ENCODE measurements around the gene PTPN18.
A peak's percentile ranks its signal among the peaks of the same experiment; 100 is the strongest.

The PTPN18 gene

GRCh38 chr2:130365075-130365474 is 9.2 kb downstream of the PTPN18 start:
- DNase-seq (ENCODE audit: low read depth), result no peak

GRCh38 chr2:130365963-130366362 is 10.1 kb downstream of the PTPN18 start:
- DNase-seq (ENCODE audit: low read depth), result no peak

GRCh38 chr2:130366720-130367119 is 10.9 kb downstream of the PTPN18 start:
- no peak for DNase-seq (ENCODE audit: low read depth)

- no peak for DNase-seq (ENCODE audit: low read depth)
These were observed 12.9 kb downstream of the PTPN18 start for GRCh38 chr2:130368786-130369185.

- DNase-seq (ENCODE audit: low read depth), result no peak
These were observed 13.6 kb downstream of the PTPN18 start for GRCh38 chr2:130369311-130369964.

- no peak for DNase-seq (ENCODE audit: low read depth)
These were observed 14.1 kb downstream of the PTPN18 start for GRCh38 chr2:130369965-130370341.

- peak; percentile 10 for DNase-seq (ENCODE audit: low read depth)
These were observed 14.6 kb downstream of the PTPN18 start for GRCh38 chr2:130370490-130370889.

- DNase-seq (ENCODE audit: low read depth), result no peak
These were observed 15.8 kb downstream of the PTPN18 start for GRCh38 chr2:130371723-130372054.

- peak; percentile 54 for DNase-seq (ENCODE audit: low read depth)
These were observed 16.4 kb downstream of the PTPN18 start for GRCh38 chr2:130372055-130372832.

GRCh38 chr2:130372833-130373807 is 17.3 kb downstream of the PTPN18 start:
- no peak for DNase-seq (ENCODE audit: low read depth)

GRCh38 chr2:130373808-130374365 is 18.0 kb downstream of the PTPN18 start:
- no peak for DNase-seq (ENCODE audit: low read depth)

GRCh38 chr2:130374587-130375290 is 18.9 kb downstream of the PTPN18 start:
- no peak for DNase-seq (ENCODE audit: low read depth)

- DNase-seq (ENCODE audit: low read depth), result no peak
These were observed 19.7 kb downstream of the PTPN18 start for GRCh38 chr2:130375291-130376266.

GRCh38 chr2:130376433-130377293 is 20.8 kb downstream of the PTPN18 start:
- DNase-seq (ENCODE audit: low read depth), result no peak

GRCh38 chr2:130377491-130377890 is 21.6 kb downstream of the PTPN18 start:
- DNase-seq (ENCODE audit: low read depth), result no peak

GRCh38 chr2:130378206-130378897 is 22.5 kb downstream of the PTPN18 start:
- DNase-seq (ENCODE audit: low read depth), result no peak

- DNase-seq (ENCODE audit: low read depth), result no peak
These were observed 23.0 kb downstream of the PTPN18 start for GRCh38 chr2:130378898-130379214.

- DNase-seq (ENCODE audit: low read depth), result no peak
These were observed 24.5 kb downstream of the PTPN18 start for GRCh38 chr2:130380096-130380934.
